IMR-90 (cell line): Measurements from ENCODE around the gene THNSL1. TPM values are rescaled to one million over a fixed set of nuclear protein-coding genes. Genes with fewer than 3 reads are reported as not detected.

Source experiments
- ATAC-seq: fragments of 200-7000 bp; cut with Tn5 transposase; 2 replicates; pipeline ENCODE4 v1.9.1; 2020; ENCODE audit warnings: low read depth, mild to moderate bottlenecking, moderate library complexity
- BruUV-seq: library from RNA; stranded (reverse); fragments of 400-500 nt; replicated peaks from 2 replicates; lab custom pipeline; 2021; lab: Mats Ljungman, UMichigan
- CTCF ChIA-PET: fragments of 300-600 bp; formaldehyde crosslinking; extraction: SDS; loops from one replicate; lab custom pipeline; 2021; ENCODE audit warnings: antibody characterized with exemption; lab: Yijun Ruan, JAX
- POLR2A ChIA-PET: fragments of 300-600 bp; sonication (Branson Sonifier 250); formaldehyde crosslinking; loops from one replicate; lab custom pipeline; 2022; ENCODE audit warnings: antibody characterized with exemption; ENCODE audit not compliant: unreplicated experiment; lab: Charles Lee
- DNase-seq: peaks from one replicate; pipeline ENCODE4 v3.0.0; 2013
- H2AFZ ChIP-seq: replicated peaks from 2 replicates; pipeline ENCODE3; 2013; ENCODE audit warnings: low read length, mild to moderate bottlenecking; ENCODE audit not compliant: poor library complexity
- H2AK5ac ChIP-seq: 2 replicates; pipeline ENCODE4 v1.6.1; 2013; ENCODE audit warnings: low read depth, low read length, inconsistent platforms
- H2AK9ac ChIP-seq: replicated peaks from 2 replicates; pipeline ENCODE3; 2013; ENCODE audit warnings: mild to moderate bottlenecking, low read depth, low read length, moderate library complexity; ENCODE audit not compliant: poor library complexity
- H2BK120ac ChIP-seq: 2 replicates; pipeline ENCODE4 v1.6.1; 2013; ENCODE audit warnings: low read depth, low read length, inconsistent platforms
- H2BK15ac ChIP-seq: 3 replicates; pipeline ENCODE4 v1.6.1; 2013; ENCODE audit warnings: low read depth, low read length, inconsistent platforms
- H2BK20ac ChIP-seq: 2 replicates; pipeline ENCODE4 v1.6.1; 2013; ENCODE audit warnings: low read depth, mild to moderate bottlenecking, inconsistent platforms, low read length, moderate library complexity
- H2BK5ac ChIP-seq: 2 replicates; pipeline ENCODE4 v1.6.1; 2013; ENCODE audit warnings: mild to moderate bottlenecking, low read depth, low read length, inconsistent platforms; ENCODE audit not compliant: poor library complexity, severe bottlenecking
- H3K14ac ChIP-seq: replicated peaks from 2 replicates; pipeline ENCODE4 v1.6.1; 2013; ENCODE audit warnings: low read depth, low read length, inconsistent platforms
- H3K18ac ChIP-seq: 2 replicates; pipeline ENCODE4 v1.6.1; 2013; ENCODE audit warnings: low read depth, low read length, control low read depth
- H3K23ac ChIP-seq: 2 replicates; pipeline ENCODE4 v1.6.1; 2013; ENCODE audit warnings: low read depth, low read length, inconsistent platforms
- H3K27ac ChIP-seq: 2 replicates; pipeline ENCODE4 v1.5.1; 2013; ENCODE audit warnings: mild to moderate bottlenecking, control low read depth, low read length; ENCODE audit not compliant: insufficient read depth
- H3K27me3 ChIP-seq: 2 replicates; pipeline ENCODE4 v1.6.1; 2013; ENCODE audit warnings: low read length; ENCODE audit not compliant: control insufficient read depth, insufficient read depth
- H3K36me3 ChIP-seq: 2 replicates; pipeline ENCODE4 v1.6.1; 2013; ENCODE audit warnings: low read length, mixed read lengths; ENCODE audit not compliant: control insufficient read depth, insufficient read depth
- H3K4ac ChIP-seq: 2 replicates; pipeline ENCODE4 v1.6.1; 2013; ENCODE audit warnings: low read depth, low read length, inconsistent platforms
- H3K4me1 ChIP-seq: 2 replicates; pipeline ENCODE4 v1.6.1; 2013; ENCODE audit warnings: low read length, mixed read lengths; ENCODE audit not compliant: control insufficient read depth, insufficient read depth
- H3K4me2 ChIP-seq: 2 replicates; pipeline ENCODE4 v1.6.1; 2013; ENCODE audit warnings: low read depth, mild to moderate bottlenecking, control low read depth, low read length, moderate library complexity
- H3K4me3 ChIP-seq: 2 replicates; pipeline ENCODE4 v1.5.1; 2013; ENCODE audit warnings: low read depth, mild to moderate bottlenecking, control low read depth, low read length, moderate library complexity; ENCODE audit not compliant: insufficient read depth
- H3K56ac ChIP-seq: 2 replicates; pipeline ENCODE4 v1.6.1; 2013; ENCODE audit warnings: low read length, inconsistent platforms; ENCODE audit not compliant: insufficient read depth; ENCODE audit errors: extremely low read depth
- H3K79me1 ChIP-seq, 2 experiments: 2 replicates each; pipeline ENCODE4 v1.6.1; 2013; ENCODE audit warnings: low read length in 2 of 2, inconsistent platforms in 1 of 2, low read depth in 1 of 2
- H3K9ac ChIP-seq: 2 replicates; pipeline ENCODE4 v1.6.1; 2013; ENCODE audit warnings: low read depth, low read length, control low read depth
- H3K9me1 ChIP-seq: 2 replicates; pipeline ENCODE4 v1.6.1; 2013; ENCODE audit warnings: low read length, inconsistent platforms; ENCODE audit not compliant: insufficient read depth
- H3K9me3 ChIP-seq: 2 replicates; pipeline ENCODE4 v1.6.1; 2013; ENCODE audit warnings: low read length; ENCODE audit not compliant: control insufficient read depth, insufficient read depth
- H4K20me1 ChIP-seq: 2 replicates; pipeline ENCODE4 v1.6.1; 2013; ENCODE audit warnings: low read length, inconsistent platforms; ENCODE audit not compliant: insufficient read depth
- H4K5ac ChIP-seq: 2 replicates; pipeline ENCODE4 v1.6.1; 2013; ENCODE audit warnings: mild to moderate bottlenecking, low read depth, low read length, control low read depth
- H4K8ac ChIP-seq, 2 experiments: 2 replicates each; pipeline ENCODE4 v1.6.1; 2013; ENCODE audit warnings: low read depth in 2 of 2, low read length in 2 of 2, control low read depth in 1 of 2, inconsistent platforms in 1 of 2
- H4K91ac ChIP-seq: 2 replicates; pipeline ENCODE4 v1.6.1; 2013; ENCODE audit warnings: low read depth, low read length, inconsistent platforms; ENCODE audit not compliant: insufficient read depth
- MAFK ChIP-seq: IDR thresholded peaks from 2 replicates; pipeline ENCODE4 v1.6.1; 2012; ENCODE audit warnings: low read depth, low read length, improper control_type of control experiment
- MXI1 ChIP-seq: IDR thresholded peaks from 2 replicates; pipeline ENCODE4 v1.6.1; 2012; ENCODE audit warnings: low read depth, mild to moderate bottlenecking, low read length, moderate library complexity, borderline replicate concordance
- WGBS, 2 experiments: methylation state at CpG; one replicate each; pipeline versions ENCODE4 v1.1.5 to v1.1.7; 2013; ENCODE audit warnings: missing lambda C conversion rate in 2 of 2; ENCODE audit not compliant: insufficient read length in 1 of 2; ENCODE audit errors: extremely low coverage in 2 of 2; 5-methylcytosine and 5-hydroxymethylcytosine counted together
- dilution Hi-C: fragments of 300-500 bp; cut with HindIII; formaldehyde crosslinking; loops from one replicate; pipeline ENCODE4 v1.14.3; 2018; ENCODE audit warnings: low sequenced_read_pairs; ENCODE audit not compliant: unreplicated experiment
- in situ Hi-C: fragments of 300-500 bp; cut with MboI; formaldehyde crosslinking; loops from 3 replicates; pipeline ENCODE4 v1.14.3; 2019; ENCODE audit warnings: low sequenced_read_pairs, inconsistent platforms, mixed read lengths
- intact Hi-C: fragments of 100-400 bp; cut with micrococcal nuclease; formaldehyde crosslinking; loops from 2 replicates; pipeline ENCODE4 v1.10.0; 2022
- polyA plus RNA-seq, 3 experiments: library from polyadenylated mRNA; depleted of rRNA; stranded (reverse); fragments of >200 nt; gene quantifications; 2 replicates each; pipeline ENCODE4 v1.2.3, GENCODE V29; 2012; ENCODE audit warnings: low replicate concordance in 1 of 3
- total RNA-seq: library from RNA; depleted of rRNA; stranded (reverse); fragments of >200 nt; gene quantifications from 2 replicates; pipeline ENCODE4 v1.2.3, GENCODE V29; 2012

Gene THNSL1
- total and polyA plus RNA-seq, 2 of the 4 experiments (the other 2 are of a cell fraction) = 1.3 to 2.0 TPM

GRCh38 chr10:25061711-25062449 is 45.5 kb downstream of the THNSL1 start:
- DNase-seq = peak; percentile 20
- H3K4ac ChIP-seq = peak overlapping the region; percentile 64
- dilution Hi-C loops (no loop called here), in situ Hi-C loops (no loop called here), intact Hi-C loops (no loop called here)
- H2BK20ac ChIP-seq = peak overlapping the region; percentile 34; the same call in 1 of the 2 replicates
- ATAC-seq = no peak; the same call in 1 of the 2 replicates
- peak overlapping the region; percentile 21; the same call in 1 of the 2 replicates for H2BK120ac ChIP-seq
- H3K27me3 ChIP-seq = no peaks in the 10 kb centered on the region
- peak overlapping the region; percentile 63 for H2BK5ac ChIP-seq
- no peak overlapping the region for H3K4me3 ChIP-seq
- H3K79me1 ChIP-seq = no peaks in the 10 kb centered on the region
- BruUV-seq = no TSS peak
- peaks cover 5% of the 10 kb centered on the region; the same call in 1 of the 2 replicates for H3K4me1 ChIP-seq
- peak overlapping the region; percentile 81 for H2AFZ ChIP-seq
- H3K9ac ChIP-seq = no peak overlapping the region
- H4K8ac ChIP-seq = no peak overlapping the region
- H3K9me1 ChIP-seq = 0 out of 2 replicates have a peak, but pooled peaks cover 3% of the 10 kb centered on the region
- H3K18ac ChIP-seq = no peak overlapping the region; the same call in 1 of the 2 replicates
- H3K23ac ChIP-seq = no peak overlapping the region
- H3K14ac ChIP-seq = peak overlapping the region; percentile 48; the same call in 1 of the 2 replicates
- H4K5ac ChIP-seq = no peak overlapping the region
- no peaks in the 10 kb centered on the region for H3K36me3 ChIP-seq
- H2BK15ac ChIP-seq = peak overlapping the region; percentile 45; the same call in 2 of the 3 replicates
- TF ChIP-seq MAFK (peak; percentile 61), MXI1 (no peak)
- H3K27ac ChIP-seq = no peak overlapping the region
- no peaks in the 10 kb centered on the region for H4K20me1 ChIP-seq
- H4K91ac ChIP-seq = no peak overlapping the region
- no peaks in the 10 kb centered on the region for H3K9me3 ChIP-seq
- peak overlapping the region; percentile 67 for H2AK9ac ChIP-seq
- CTCF ChIA-PET = no interaction called here
- POLR2A ChIA-PET = no interaction called here
- H3K4me2 ChIP-seq = peak overlapping the region; percentile 5; the same call in 1 of the 2 replicates
- no peak overlapping the region; the same call in 1 of the 2 replicates for H2AK5ac ChIP-seq
- H3K56ac ChIP-seq = no peak overlapping the region; the same call in 1 of the 2 replicates
- 90% methylated on average over 2 of the region's 11 CpGs; no CpG with 5 or more reads in 1 of the 2 experiments for WGBS, 2 experiments
